NT2/D1 (cell line): ENCODE measurements around the gene PDE8A.

Experiments
- DNase-seq: peaks from one replicate; pipeline ENCODE4 v3.0.0-alpha.2; 2011; ENCODE audit warnings: low read depth, low spot score
- H3K27me3 ChIP-seq: 2 replicates; pipeline ENCODE4 v1.6.0; 2011; ENCODE audit warnings: mild to moderate bottlenecking; ENCODE audit not compliant: insufficient read length, insufficient read depth
- H3K36me3 ChIP-seq: 2 replicates; pipeline ENCODE4 v1.6.1; 2011; ENCODE audit warnings: mild to moderate bottlenecking, low read length, mixed read lengths; ENCODE audit not compliant: insufficient read depth, insufficient read length
- H3K4me1 ChIP-seq: 2 replicates; pipeline ENCODE4 v1.5.1; 2011; ENCODE audit not compliant: insufficient read depth, insufficient read length
- H3K4me3 ChIP-seq: 2 replicates; pipeline ENCODE4 v1.5.1; 2011; ENCODE audit warnings: low read depth; ENCODE audit not compliant: insufficient read length
- H3K9ac ChIP-seq: 2 replicates; pipeline ENCODE4 v1.6.0; 2011; ENCODE audit warnings: low read depth; ENCODE audit not compliant: insufficient read length
- H3K9me3 ChIP-seq: 2 replicates; pipeline ENCODE4 v1.5.1; 2011; ENCODE audit warnings: mild to moderate bottlenecking, low read length; ENCODE audit not compliant: insufficient read depth
- SUZ12 ChIP-seq: IDR thresholded peaks from 2 replicates; pipeline ENCODE4 v1.6.1; 2011; ENCODE audit not compliant: insufficient read length, insufficient read depth; ENCODE audit errors: extremely low read depth
- YY1 ChIP-seq: IDR thresholded peaks from 2 replicates; pipeline ENCODE4 v1.6.1; 2011; ENCODE audit not compliant: insufficient read length, insufficient read depth
- ZNF274 ChIP-seq: IDR thresholded peaks from 2 replicates; pipeline ENCODE4 v1.6.1; 2011; ENCODE audit warnings: mild to moderate bottlenecking, low read depth, low read length

The PDE8A gene

DNA sequence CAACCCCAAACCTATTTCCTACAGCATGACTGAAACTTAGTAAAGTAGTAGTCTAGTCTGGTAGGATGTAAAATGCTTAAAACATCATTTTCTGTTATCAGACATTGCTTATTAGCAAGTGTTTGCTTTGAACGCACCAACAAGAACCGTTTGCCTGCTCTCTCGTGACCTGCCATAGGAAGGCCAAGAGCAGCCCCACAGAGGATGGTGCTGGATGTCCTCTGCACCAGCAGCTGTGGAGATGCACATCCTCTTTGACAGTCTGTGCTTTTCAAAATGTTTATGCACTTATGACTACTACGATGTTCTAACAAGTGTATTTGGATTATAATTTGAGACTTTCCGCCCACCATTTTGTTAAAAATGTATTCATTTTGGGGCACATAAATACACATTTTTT lies 59.6 kb downstream of the PDE8A start:
- Histone ChIP-seq H3K27me3 (no peaks in the 10 kb centered on the region), H3K9ac (no peak overlapping the region), H3K4me3 (no peak overlapping the region), H3K4me1 (no peaks in the 10 kb centered on the region), H3K36me3 (no peaks in the 10 kb centered on the region), H3K9me3 (no peaks in the 10 kb centered on the region)
- TF ChIP-seq SUZ12 (no peak), ZNF274 (no peak), YY1 (no peak)
- DNase-seq = no peak

DNA sequence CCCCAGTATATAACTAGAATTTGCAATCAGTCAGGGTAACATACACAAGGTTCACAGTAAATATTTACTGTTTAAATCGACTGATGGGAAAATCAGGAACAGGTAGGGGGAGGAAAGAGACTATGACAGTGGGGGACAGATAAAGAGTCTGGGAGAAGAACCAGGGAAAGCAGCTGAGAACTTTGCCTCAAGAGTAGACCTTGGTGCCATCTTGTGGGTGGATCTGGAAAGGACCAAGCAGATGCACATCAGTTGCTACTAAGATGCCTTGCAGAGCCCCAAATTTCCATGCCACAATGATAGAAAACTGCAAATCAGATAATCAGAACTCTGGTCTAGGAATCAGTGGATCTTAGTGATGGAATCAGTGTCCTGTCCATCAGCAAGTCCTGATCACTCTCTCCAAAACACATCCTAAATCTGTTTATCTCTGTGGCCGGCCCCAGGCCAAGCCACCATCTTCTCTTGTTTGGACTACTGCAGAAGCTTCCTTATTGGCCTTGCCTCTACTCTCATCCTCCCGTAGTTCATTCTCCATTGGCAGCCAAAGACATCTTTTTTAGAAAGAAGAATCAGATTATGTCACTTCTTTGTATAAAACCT lies 62.7 kb downstream of the PDE8A start:
- Histone ChIP-seq H3K9ac (no peak overlapping the region), H3K4me3 (no peak overlapping the region), H3K36me3 (no peaks in the 10 kb centered on the region), H3K9me3 (no peaks in the 10 kb centered on the region), H3K27me3 (no peaks in the 10 kb centered on the region), H3K4me1 (no peaks in the 10 kb centered on the region)
- DNase-seq = peak; percentile 57
- TF ChIP-seq SUZ12 = no peak
- TF ChIP-seq ZNF274 = no peak
- no peak for TF ChIP-seq YY1

GRCh38 chr15:85044894-85045293 lies 63.2 kb downstream of the PDE8A start:
- no peak for DNase-seq
- Histone ChIP-seq H3K36me3 (no peaks in the 10 kb centered on the region), H3K9ac (no peak overlapping the region), H3K9me3 (no peaks in the 10 kb centered on the region), H3K4me1 (no peaks in the 10 kb centered on the region), H3K4me3 (no peak overlapping the region), H3K27me3 (no peaks in the 10 kb centered on the region)
- TF ChIP-seq ZNF274 (no peak), YY1 (no peak), SUZ12 (no peak)

GRCh38 chr15:85045615-85046014 lies 64.0 kb downstream of the PDE8A start:
- H3K4me3 ChIP-seq = no peak overlapping the region
- no peaks in the 10 kb centered on the region for H3K27me3 ChIP-seq
- no peak overlapping the region for H3K9ac ChIP-seq
- no peak for TF ChIP-seq YY1
- TF ChIP-seq SUZ12 = no peak
- no peak for TF ChIP-seq ZNF274
- no peaks in the 10 kb centered on the region for H3K36me3 ChIP-seq
- H3K4me1 ChIP-seq = no peaks in the 10 kb centered on the region
- no peak for DNase-seq
- no peaks in the 10 kb centered on the region for H3K9me3 ChIP-seq

DNA sequence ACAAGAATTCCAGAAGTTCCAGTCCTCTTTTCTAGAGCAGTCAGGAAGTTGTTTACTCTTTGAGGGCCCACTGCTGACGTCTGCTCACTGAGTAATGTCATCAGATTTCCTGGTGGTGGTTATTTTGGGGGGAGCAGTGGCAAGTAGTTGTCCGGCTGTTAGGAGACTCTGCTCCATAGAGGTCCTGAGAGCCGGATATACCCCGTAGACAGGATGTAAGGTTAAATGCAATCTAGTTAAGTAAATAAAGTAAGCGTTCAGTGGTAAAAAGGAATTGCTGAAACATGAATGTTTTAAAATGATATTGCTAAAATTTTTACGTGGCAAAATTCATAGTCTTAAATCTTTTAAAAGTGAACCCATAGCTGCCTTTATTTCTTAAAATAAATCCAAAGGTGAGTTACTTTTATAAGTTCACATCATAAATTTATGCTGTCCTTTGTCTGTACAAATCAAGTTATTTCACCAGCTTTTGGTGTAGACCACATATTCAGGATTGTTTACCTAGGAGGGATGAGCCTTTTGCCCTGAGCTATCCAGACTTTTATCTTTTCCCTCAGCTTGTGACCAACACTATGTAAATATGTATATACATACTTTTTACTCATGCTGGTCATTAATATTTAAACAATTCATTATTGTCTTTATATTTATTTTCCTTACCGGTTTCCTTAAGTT lies 65.8 kb downstream of the PDE8A start:
- no peaks in the 10 kb centered on the region for H3K36me3 ChIP-seq
- H3K9ac ChIP-seq = no peak overlapping the region
- no peak for DNase-seq

GRCh38 chr15:85048430-85048829 lies 66.8 kb downstream of the PDE8A start:
- Histone ChIP-seq H3K4me1 (no peaks in the 10 kb centered on the region), H3K9ac (no peak overlapping the region), H3K9me3 (no peaks in the 10 kb centered on the region), H3K36me3 (no peaks in the 10 kb centered on the region), H3K4me3 (no peak overlapping the region), H3K27me3 (no peaks in the 10 kb centered on the region)
- no peak for TF ChIP-seq SUZ12
- no peak for TF ChIP-seq ZNF274
- TF ChIP-seq YY1 = no peak
- no peak for DNase-seq

More for the DNA sequence above, 65.8 kb downstream of the PDE8A start:
- Histone ChIP-seq H3K4me1 (no peaks in the 10 kb centered on the region), H3K9me3 (no peaks in the 10 kb centered on the region), H3K27me3 (no peaks in the 10 kb centered on the region), H3K4me3 (no peak overlapping the region)
- TF ChIP-seq SUZ12 (no peak), YY1 (no peak), ZNF274 (no peak)

GRCh38 chr15:85049805-85050204 lies 68.1 kb downstream of the PDE8A start:
- Histone ChIP-seq H3K36me3 (no peaks in the 10 kb centered on the region), H3K4me3 (no peak overlapping the region), H3K4me1 (no peaks in the 10 kb centered on the region), H3K9me3 (no peaks in the 10 kb centered on the region), H3K9ac (no peak overlapping the region), H3K27me3 (no peaks in the 10 kb centered on the region)
- no peak for TF ChIP-seq YY1
- TF ChIP-seq ZNF274 = no peak
- DNase-seq = no peak
